ENCODE data around the gene CTSF. TPM values are rescaled to one million over a fixed set of nuclear protein-coding genes. Genes with fewer than 3 reads are reported as not detected.

The CTSF gene
- total and polyA plus RNA-seq, 5 donors from 2014 or later: 6.9 to 28.6 (median 17.6) TPM

- ATAC-seq (ENCODE audit: low read depth in 2 of 2) (no peak), DNase-seq (no peak)
- H3K27ac Mint-ChIP-seq: peak overlapping the region in 1 of 3 donors; percentile 5
- no peaks in the 10 kb centered on the region for H3K4me1 ChIP-seq (ENCODE audit: control insufficient read depth, insufficient read depth, low read length, poor library complexity, severe bottlenecking)
- H3K27ac ChIP-seq (ENCODE audit: insufficient read depth, low read length, poor library complexity, severe bottlenecking): no peak overlapping the region
- peaks cover 6% of the 10 kb centered on the region for H3K36me3 ChIP-seq (ENCODE audit: control insufficient read depth, insufficient read depth, low read length)
- H3K9me3 Mint-ChIP-seq: no peaks in the 10 kb centered on the region
- H3K27me3 ChIP-seq (ENCODE audit: control insufficient read depth, insufficient read depth, low read length): no peaks in the 10 kb centered on the region
- no peaks in the 10 kb centered on the region for H3K27me3 Mint-ChIP-seq
- H3K4me3 Mint-ChIP-seq: no peak overlapping the region
- H3K4me3 ChIP-seq (ENCODE audit: low read depth, low read length): no peak overlapping the region
- peaks cover 24% of the 10 kb centered on the region for H3K36me3 Mint-ChIP-seq
- peaks cover 0 to 10% (median 4%) of the 10 kb centered on the region in 4 donors for H3K4me1 Mint-ChIP-seq
- no peaks in the 10 kb centered on the region for H3K9me3 ChIP-seq (ENCODE audit: control insufficient read depth in 2 of 2, low read length in 2 of 2)
These were observed 39.3 kb downstream of the CTSF start for GRCh38 chr11:66529069-66529468.

- peaks cover 38% of the 10 kb centered on the region for H3K36me3 Mint-ChIP-seq
- no peaks in the 10 kb centered on the region for H3K27me3 Mint-ChIP-seq
- no peaks in the 10 kb centered on the region for H3K9me3 Mint-ChIP-seq
- Histone ChIP-seq H3K4me3 (ENCODE audit: low read depth, low read length) (no peak overlapping the region), H3K4me1 (ENCODE audit: control insufficient read depth, insufficient read depth, low read length, poor library complexity, severe bottlenecking) (no peaks in the 10 kb centered on the region), H3K27ac (ENCODE audit: insufficient read depth, low read length, poor library complexity, severe bottlenecking) (no peak overlapping the region), H3K27me3 (ENCODE audit: control insufficient read depth, insufficient read depth, low read length) (no peaks in the 10 kb centered on the region), H3K9me3 (ENCODE audit: control insufficient read depth in 2 of 2, low read length in 2 of 2) (no peaks in the 10 kb centered on the region), H3K36me3 (ENCODE audit: control insufficient read depth, insufficient read depth, low read length) (peaks cover 32% of the 10 kb centered on the region)
- no peak overlapping the region for H3K4me3 Mint-ChIP-seq
- DNase-seq: no peak
- peaks cover 0 to 6% (median 1%) of the 10 kb centered on the region in 4 donors for H3K4me1 Mint-ChIP-seq
- ATAC-seq (ENCODE audit: low read depth in 2 of 2): no peak
- peak overlapping the region in 1 of 3 donors; percentile 69 for H3K27ac Mint-ChIP-seq
These were observed 43.9 kb downstream of the CTSF start for GRCh38 chr11:66524304-66525040.

DNA sequence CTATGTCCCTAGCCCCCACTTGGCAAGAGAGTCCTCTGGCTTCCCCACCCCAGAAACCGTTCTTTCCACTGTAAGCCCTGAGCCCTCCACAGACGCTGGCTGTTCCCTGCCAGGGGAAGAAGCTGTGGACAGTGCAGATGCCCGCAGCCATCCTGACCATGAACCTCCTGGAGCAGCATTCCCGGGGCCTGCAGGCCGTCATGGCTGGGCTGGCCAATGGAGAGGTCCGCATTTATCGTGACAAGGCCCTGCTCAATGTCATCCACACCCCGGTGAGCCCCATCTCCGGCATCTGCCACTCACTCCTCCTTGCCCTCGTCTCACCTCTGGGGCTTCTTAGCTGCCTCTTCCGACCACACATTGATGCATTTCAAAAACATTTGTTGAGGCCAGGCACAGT is 44.8 kb downstream of the CTSF start:
- Histone ChIP-seq H3K9me3 (ENCODE audit: control insufficient read depth in 2 of 2, low read length in 2 of 2) (no peaks in the 10 kb centered on the region), H3K27me3 (ENCODE audit: control insufficient read depth, insufficient read depth, low read length) (no peaks in the 10 kb centered on the region), H3K4me3 (ENCODE audit: low read depth, low read length) (no peak overlapping the region), H3K27ac (ENCODE audit: insufficient read depth, low read length, poor library complexity, severe bottlenecking) (no peak overlapping the region), H3K36me3 (ENCODE audit: control insufficient read depth, insufficient read depth, low read length) (peaks cover 32% of the 10 kb centered on the region), H3K4me1 (ENCODE audit: control insufficient read depth, insufficient read depth, low read length, poor library complexity, severe bottlenecking) (no peaks in the 10 kb centered on the region)
- no peaks in the 10 kb centered on the region for H3K9me3 Mint-ChIP-seq
- no peaks in the 10 kb centered on the region for H3K27me3 Mint-ChIP-seq
- peaks cover 35% of the 10 kb centered on the region for H3K36me3 Mint-ChIP-seq
- H3K4me1 Mint-ChIP-seq: peaks cover 0 to 6% (median 1%) of the 10 kb centered on the region in 4 donors
- H3K27ac Mint-ChIP-seq: no peak overlapping the region
- ATAC-seq (ENCODE audit: low read depth in 2 of 2) (no peak), DNase-seq (no peak)
- H3K4me3 Mint-ChIP-seq: no peak overlapping the region

Other genes starting within 250 kb of the CTSF start
- 0.57 TPM for gene RIN1, start 232.2 kb downstream of the CTSF start, total RNA-seq
- gene RIN1, start 232.2 kb downstream of the CTSF start, polyA plus RNA-seq: 1 to 10 TPM in 1 of 4 donors, under 1 TPM in 3; 0.33 to 1.0 (median 0.95) TPM
- gene BRMS1, start 223.5 kb downstream of the CTSF start, total RNA-seq: 53.4 TPM
- gene BRMS1, start 223.5 kb downstream of the CTSF start, polyA plus RNA-seq: 10 to 100 TPM; 74.7 to 90.4 (median 82.5) TPM
- gene B4GAT1, start 221.0 kb downstream of the CTSF start, total RNA-seq: 3.5 TPM
- gene B4GAT1, start 221.0 kb downstream of the CTSF start, polyA plus RNA-seq: 10 to 100 TPM in 3 of 4 donors, 1 to 10 TPM in 1; 8.4 to 15.1 (median 12.3) TPM
- gene SLC29A2, start 196.8 kb downstream of the CTSF start, total RNA-seq: 3.4 TPM
- 1 to 10 TPM in 3 of 4 donors, under 1 TPM in 1; 0.83 to 2.3 (median 1.6) TPM for gene SLC29A2, start 196.8 kb downstream of the CTSF start, polyA plus RNA-seq
- not detected for gene NPAS4, start 147.6 kb downstream of the CTSF start, total RNA-seq
- not detected for gene NPAS4, start 147.6 kb downstream of the CTSF start, polyA plus RNA-seq
- gene MRPL11, start 129.8 kb downstream of the CTSF start, total RNA-seq: 22.7 TPM
- gene MRPL11, start 129.8 kb downstream of the CTSF start, polyA plus RNA-seq: 10 to 100 TPM; 80.4 to 96.9 (median 84.5) TPM
- 9.6 TPM for gene PELI3, start 101.7 kb downstream of the CTSF start, total RNA-seq
- 1 to 10 TPM; 4.4 to 9.3 (median 5.7) TPM for gene PELI3, start 101.7 kb downstream of the CTSF start, polyA plus RNA-seq
- gene DPP3, start 88.2 kb downstream of the CTSF start, total RNA-seq: 29.5 TPM
- 10 to 100 TPM; 27.1 to 38.7 (median 32.8) TPM for gene DPP3, start 88.2 kb downstream of the CTSF start, polyA plus RNA-seq
- gene BBS1, start 58.0 kb downstream of the CTSF start, total RNA-seq: 16.4 TPM
- 1 to 10 TPM; 5.6 to 9.4 (median 7.0) TPM for gene BBS1, start 58.0 kb downstream of the CTSF start, polyA plus RNA-seq
- 15.5 TPM for gene ZDHHC24, start 22.6 kb downstream of the CTSF start, total RNA-seq
- gene ZDHHC24, start 22.6 kb downstream of the CTSF start, polyA plus RNA-seq: 10 to 100 TPM; 14.1 to 20.6 (median 15.0) TPM
- not detected for gene ACTN3, start 21.7 kb downstream of the CTSF start, total RNA-seq
- gene ACTN3, start 21.7 kb downstream of the CTSF start, polyA plus RNA-seq: not detected
- gene CCDC87, start 24.5 kb upstream of the CTSF start, total RNA-seq: 0.35 TPM
- gene CCDC87, start 24.5 kb upstream of the CTSF start, polyA plus RNA-seq: not detected
- 31.4 TPM for gene CCS, start 24.6 kb upstream of the CTSF start, total RNA-seq
- gene CCS, start 24.6 kb upstream of the CTSF start, polyA plus RNA-seq: 10 to 100 TPM; 31.0 to 37.8 (median 35.6) TPM
- gene RBM14, start 48.0 kb upstream of the CTSF start, total RNA-seq: 233 TPM
- gene RBM14, start 48.0 kb upstream of the CTSF start, polyA plus RNA-seq: 10 to 100 TPM; 56.7 to 76.9 (median 69.2) TPM
- gene RBM4, start 70.1 kb upstream of the CTSF start, total RNA-seq: 201 TPM
- gene RBM4, start 70.1 kb upstream of the CTSF start, polyA plus RNA-seq: 100 to 1,000 TPM; 286 to 306 (median 295) TPM
- 10.0 TPM for gene RBM4B, start 109.3 kb upstream of the CTSF start, total RNA-seq
- 10 to 100 TPM; 12.6 to 17.6 (median 15.3) TPM for gene RBM4B, start 109.3 kb upstream of the CTSF start, polyA plus RNA-seq
- gene SPTBN2, start 160.6 kb upstream of the CTSF start, total RNA-seq: 0.52 TPM
- gene SPTBN2, start 160.6 kb upstream of the CTSF start, polyA plus RNA-seq: not detected

Measured in CD4-positive, CD25-positive, alpha-beta regulatory T cell (primary cell).